GM11168 (cell line): ENCODE measurements around the gene CHD5.

Experiments
- in situ Hi-C: fragments of 300-500 bp; cut with MboI; formaldehyde crosslinking; loops from one replicate; pipeline ENCODE4 v1.12.0; 2022; ENCODE audit warnings: low sequenced_read_pairs; ENCODE audit not compliant: unreplicated experiment

CHD5 gene

DNA sequence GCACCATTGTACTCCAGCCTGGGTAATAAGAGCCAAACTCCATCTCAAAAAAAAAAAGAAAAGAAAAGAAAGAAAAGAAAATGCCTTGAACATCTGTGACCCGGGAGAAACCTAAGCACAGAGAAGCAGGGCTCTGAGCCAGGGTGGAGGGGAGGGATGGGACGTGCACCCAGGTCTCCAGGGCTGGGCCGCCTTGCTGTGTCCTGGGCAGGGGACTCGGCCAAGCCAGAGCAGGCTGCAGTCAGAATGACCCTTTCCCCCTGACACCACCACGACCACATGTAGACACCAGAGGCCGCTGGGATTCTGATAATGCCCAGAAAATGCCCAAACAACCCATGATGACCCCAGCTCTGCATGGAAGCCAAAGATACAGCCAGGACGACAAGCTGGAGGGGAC, 17.8 kb downstream of the CHD5 start:
- in situ Hi-C loops: no loop called here

DNA sequence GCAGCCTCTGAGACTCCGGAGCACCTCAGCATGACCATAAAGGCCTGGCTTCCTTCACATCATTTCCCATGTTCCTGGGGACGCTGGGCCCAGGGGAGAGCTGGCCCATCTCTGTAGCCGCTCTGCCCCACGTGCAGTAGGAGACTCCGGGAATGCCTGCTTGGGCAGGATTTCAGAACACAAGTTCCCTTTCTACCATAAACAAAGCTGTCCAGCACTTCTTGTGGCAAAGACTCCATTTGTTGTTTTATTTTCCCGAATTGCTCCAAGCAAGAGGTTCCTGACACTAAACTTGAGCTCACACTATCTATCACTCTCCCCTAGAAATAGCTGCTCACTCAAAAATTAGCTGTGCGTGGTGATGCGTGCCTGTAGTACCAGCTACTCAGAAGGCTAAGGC, 21.9 kb downstream of the CHD5 start:
- in situ Hi-C loops: no loop called here

DNA sequence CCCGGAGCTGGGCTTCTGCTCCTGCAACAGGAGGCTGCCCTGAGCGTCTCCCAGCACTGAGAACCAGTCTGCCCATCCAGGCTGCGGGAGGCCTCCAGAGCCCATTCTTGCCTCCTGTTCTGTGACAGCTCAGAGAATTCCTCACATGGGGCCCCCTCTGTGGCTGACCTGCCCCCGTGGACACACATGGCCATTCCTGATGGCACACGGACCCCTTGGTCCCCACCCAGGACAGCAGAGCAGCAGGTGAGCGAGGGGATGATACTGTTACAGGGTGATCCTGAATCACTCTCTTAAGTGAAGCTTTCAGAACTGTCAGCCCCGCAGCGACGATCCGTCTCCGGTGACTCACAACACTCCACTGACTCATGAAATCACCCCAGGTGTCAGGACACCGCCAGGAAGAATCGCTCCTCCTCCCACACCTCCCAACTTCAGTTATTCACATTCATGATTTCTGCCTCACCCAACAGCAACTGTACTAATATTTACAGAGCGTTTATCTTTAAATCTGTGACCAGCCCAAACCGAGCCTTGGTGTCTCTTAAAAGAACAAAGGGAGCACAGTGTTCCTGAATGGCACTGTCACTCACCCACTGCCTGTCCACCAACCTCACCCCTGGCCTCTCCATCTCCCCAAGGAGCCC, 22.5 kb downstream of the CHD5 start:
- in situ Hi-C loops: no loop called here

GRCh38 chr1:6157132-6157527, 23.0 kb downstream of the CHD5 start:
- in situ Hi-C loops: no loop called here

DNA sequence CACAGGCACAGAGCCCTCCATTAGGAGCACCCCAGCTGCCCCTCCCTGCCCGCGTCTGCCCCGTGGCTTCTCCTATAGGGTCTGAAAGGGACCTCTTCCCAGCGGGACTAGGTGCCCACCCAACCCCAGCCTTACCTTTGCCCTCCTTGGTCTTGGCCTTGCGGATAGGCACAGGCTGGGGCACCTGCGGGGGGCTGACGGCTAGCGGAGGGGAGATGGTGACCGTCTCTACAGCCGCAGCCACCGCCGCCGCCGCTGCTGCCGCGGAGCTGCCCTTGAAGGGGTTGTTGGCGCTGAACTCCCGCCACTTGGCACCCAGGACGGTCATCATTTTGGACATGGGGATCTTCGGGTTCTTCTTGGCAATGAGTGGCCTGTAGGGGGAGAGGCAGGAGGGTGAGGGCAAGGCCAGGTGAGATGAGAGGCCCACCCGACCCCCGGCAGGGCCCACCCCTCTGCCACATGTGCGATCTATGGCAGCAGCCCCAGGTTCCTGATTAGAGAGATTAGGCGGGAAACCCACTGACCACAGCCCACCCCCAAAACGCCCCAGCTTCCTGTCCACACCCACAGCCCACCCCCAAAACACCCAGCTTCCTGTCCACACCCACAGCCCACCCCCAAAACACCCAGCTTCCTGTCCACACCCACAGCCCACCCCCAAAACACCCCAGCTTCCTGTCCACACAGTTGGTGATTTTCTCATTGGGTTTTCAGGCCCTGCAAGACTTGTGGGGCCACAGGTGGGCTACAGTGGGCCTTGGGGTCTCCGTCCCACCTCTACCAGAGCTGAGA, 25.4 kb downstream of the CHD5 start:
- in situ Hi-C loops: no loop called here

GRCh38 chr1:6152882-6153281, 27.2 kb downstream of the CHD5 start:
- in situ Hi-C loops: no loop called here

DNA sequence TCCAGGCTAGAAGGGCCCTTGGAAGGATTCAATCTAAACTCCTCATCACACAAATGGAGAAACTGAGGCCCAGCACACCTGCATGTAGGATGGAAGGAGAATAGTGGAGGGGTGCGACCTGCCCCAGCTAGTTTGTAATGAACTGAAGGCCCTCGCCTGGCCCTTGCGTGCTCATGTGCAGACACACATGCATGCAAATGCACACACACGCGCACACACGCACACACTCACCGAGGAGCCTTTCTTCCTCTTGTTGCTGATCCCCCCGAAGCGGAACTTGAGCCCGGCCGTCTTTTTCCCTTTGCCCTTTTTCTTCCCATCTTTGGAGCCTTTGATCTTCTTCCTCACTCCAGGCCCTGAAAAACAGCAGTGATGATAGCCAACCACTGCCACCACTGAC, 27.9 kb downstream of the CHD5 start:
- in situ Hi-C loops: no loop called here

GRCh38 chr1:6151291-6151822, 28.8 kb downstream of the CHD5 start:
- in situ Hi-C loops: no loop called here

DNA sequence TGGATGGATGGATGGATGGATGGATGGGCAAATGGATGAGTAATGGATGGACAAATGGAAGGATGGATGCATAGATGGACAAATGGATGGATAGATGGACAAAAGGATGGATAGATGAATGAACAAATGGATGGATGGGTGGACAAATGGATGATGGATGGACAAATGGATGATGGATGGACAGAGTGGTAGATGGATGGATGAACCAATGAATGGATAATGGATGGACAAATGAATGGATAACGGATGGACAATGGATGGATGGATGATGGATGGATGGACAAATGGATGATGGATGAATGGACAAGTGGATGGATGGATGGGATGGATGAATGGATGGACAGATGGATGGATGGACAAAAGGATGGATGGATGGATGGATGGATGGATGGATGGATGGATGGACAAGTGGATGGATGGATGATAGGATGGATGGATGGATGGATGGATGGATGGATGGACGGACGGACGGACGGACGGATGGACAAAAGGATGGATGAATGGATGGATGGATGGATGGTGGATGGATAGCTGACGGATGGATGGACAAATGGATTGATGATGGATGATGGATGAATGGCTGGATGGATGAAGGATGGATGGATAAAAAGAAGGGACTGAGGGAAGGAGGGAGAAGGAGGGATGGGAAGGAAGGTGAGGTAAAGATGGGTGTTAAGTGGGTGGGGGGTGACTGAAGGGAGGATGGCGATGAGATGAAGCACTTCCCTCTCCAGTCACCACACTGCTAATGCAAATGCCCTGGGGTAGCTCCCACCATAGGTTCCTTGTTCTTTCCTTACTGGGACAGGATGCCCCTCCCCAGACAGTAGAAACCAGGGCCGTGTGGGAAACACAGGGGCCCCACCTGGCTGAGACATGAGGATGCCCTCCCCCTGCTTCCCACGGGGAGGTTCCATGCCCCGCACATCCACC, 29.8 kb downstream of the CHD5 start:
- in situ Hi-C loops: no loop called here

- in situ Hi-C loops: no loop called here
Observed at GRCh38 chr1:6149597-6149996, 30.5 kb downstream of the CHD5 start.

DNA sequence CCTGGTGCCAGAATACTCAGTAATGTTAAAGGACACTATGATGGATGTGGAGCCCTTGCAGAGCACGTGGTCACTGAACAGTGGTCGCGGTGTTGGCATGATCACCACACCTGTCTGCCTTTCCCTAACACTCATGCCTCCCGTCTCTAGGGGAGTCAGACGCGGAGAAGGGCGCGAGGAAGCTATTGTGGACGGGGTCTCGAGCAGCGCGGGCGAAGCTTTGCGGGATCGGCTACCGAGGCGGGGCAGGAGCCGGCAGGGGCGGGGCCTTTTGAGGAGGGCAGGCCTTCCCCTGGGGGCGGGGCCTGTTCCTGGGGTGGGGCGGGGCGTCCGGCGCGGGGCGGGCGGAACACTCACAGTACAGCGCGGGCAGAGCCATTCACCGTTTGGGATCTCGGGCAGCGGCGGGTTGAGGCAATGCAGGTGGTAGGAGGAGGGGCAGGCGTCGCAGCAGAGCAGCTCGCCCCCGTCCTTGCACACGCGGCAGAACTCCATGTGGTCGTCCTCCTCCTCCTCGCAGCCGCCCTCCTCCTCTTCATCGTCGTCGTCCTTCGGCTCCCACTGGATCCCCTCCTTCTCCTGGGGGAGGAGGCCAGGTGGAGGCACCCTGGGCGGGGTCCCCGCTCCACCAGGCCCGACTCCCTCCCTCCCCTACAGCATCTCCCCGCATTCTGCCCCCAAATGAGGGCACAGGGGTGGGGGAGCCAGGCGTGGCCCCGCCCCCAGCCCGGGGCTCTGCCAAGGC, 31.5 kb downstream of the CHD5 start:
- in situ Hi-C loops: no loop called here

GRCh38 chr1:6145864-6146410, 34.2 kb downstream of the CHD5 start:
- in situ Hi-C loops: no loop called here

- in situ Hi-C loops: no loop called here
Observed at GRCh38 chr1:6145396-6145750, 34.7 kb downstream of the CHD5 start.

DNA sequence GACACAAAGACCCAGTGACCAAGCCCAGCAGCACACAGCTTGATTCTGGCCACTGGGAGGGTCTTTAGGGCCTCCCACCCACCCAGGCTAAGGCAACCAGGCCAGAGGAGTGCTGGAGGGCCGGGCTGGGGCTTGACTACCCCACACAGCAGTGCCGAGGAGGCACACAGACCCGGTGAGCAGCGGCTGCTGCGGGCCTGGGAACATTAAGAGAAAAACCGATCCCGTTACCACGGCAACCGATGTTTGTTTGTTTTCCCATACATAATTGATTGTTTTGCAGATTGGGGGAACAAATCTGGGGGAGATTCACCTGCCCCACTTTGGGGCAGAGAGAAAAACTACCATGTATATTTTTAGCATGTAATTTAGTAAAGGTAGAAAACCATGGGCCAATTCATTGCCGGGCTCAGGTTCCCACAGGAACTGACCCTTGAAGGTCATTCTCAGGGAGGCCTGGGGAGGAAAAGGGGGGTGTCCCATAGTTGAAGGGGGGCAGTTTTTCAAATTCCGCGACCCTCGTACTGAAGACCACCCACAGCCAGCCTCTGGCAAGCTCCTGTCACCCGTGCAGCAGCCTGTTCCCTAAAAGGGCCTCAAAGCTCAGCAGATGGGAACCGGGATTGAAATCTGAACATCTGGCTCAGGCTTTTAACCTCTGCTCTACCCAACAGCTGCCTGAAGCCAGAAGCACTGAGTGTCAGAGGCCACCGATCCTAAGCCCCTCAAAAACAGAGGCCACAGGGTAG, 35.3 kb downstream of the CHD5 start:
- in situ Hi-C loops: no loop called here

DNA sequence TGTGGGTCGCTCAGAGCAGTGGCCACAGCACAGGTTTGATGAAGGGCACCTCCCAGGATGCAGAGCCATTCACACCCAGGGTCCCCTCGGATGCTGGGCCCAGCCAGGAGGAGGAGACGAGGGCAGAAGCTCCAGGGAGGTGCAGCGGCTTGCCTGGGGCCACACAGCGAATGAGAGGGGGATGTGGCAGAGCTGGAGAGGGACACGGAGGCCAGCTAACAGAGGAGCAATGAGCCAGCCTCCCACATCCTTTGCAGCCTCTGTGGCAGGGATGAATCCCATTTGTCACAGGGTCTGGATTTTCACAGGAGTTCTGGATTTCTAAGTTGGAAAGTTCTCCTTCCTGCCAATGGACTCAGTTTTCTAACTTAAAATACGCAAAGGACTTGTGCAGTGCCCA, 35.9 kb downstream of the CHD5 start:
- in situ Hi-C loops: no loop called here

DNA sequence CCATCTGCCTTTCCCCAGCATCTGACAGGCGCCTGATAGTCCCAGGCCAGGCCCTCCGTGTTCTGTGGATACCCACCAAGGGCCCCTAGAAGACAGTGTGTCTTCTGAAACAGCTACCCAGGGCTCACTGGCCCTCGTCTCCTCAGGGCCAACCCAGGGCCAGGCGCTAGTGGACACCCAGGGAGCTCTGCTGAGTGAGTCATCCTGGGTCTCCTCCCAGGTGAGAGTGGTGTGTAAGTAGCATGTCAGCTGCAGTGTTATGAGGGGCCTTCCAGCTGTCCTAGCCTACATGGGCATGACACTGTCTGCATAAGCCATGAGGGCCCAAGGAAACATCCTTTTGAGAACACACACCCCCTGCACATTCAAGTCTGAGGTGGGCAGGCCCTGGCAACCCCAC, 36.7 kb downstream of the CHD5 start:
- in situ Hi-C loops: no loop called here

DNA sequence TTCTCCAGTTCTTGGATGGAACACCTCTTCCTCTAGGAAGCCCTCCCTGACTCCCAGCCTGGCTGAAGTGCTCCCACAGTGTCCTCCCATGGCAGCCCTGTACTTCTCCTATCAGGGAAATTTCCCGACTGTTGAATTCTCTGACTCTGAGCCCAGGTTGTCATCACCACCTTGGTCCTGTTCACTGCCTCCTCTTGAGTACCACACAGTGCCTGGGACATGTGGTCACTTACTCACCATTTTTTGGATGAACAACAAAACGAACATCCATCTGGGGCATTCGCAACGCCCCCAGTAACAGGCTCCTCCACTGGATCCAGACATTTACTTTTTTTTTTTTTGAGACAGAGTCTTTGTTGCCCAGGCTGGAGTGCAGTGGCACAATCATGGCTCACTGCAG, 37.4 kb downstream of the CHD5 start:
- in situ Hi-C loops: no loop called here

DNA sequence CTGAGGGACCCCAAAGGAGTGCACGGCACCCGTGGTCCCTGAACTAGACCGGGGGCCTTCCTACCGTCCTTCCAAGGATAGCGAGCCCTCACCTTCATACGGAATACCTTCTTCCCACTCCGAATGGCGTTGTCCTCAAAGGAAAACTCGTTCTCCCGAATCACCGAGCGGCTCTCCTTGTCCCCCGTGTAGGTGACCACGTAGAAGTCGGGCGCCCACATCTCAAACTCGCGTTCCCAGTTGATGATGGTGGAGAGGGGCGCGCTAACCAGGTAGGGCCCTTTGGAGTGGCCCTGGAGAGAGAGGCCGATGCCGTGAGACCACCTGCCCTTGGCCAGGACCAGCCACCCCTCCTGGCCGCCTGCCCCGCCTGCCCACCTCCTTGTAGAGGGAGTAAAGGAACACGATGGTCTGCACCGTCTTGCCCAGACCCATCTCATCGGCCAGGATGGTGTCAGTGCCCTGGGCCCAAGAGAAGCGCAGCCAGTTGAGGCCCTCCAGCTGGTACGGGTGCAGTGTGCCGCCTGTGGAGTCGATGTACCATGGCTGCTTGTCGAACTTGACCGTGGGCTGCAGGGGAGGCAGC, 38.0 kb downstream of the CHD5 start:
- in situ Hi-C loops: no loop called here

DNA sequence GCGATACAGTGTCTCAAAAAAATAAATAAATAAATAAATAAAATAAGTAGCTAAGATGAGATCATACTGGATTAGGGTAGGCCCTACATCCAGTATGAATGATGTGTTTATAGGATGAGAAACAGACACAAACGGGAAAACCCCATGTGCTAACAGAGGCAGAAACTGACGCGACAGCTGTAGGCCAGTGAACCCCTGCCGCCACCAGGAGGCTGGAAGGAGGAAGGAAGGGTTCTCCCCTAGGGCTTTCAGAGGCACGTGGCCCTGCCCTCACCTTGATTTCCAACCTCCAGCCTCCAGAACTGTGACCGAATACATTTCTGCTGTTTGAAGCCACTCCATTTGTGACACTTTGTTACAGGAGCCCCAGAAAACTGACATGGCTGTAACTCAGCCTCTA, 38.5 kb downstream of the CHD5 start:
- in situ Hi-C loops: no loop called here
